Bronchial epithelial cell (primary cell): ENCODE data around the gene UBE2Q2. TPM values are rescaled to one million over a fixed set of nuclear protein-coding genes. Genes with fewer than 3 reads are reported as not detected.
"Not testable (repeated sequence)": the region's sequence is repeated elsewhere in the genome, so short reads cannot be mapped to it uniquely, and the experiment has no call there.

ENCODE experiments used
- DNase-seq: peaks from one replicate; pipeline ENCODE4 v3.0.0-alpha.2; 2010; ENCODE audit warnings: low read depth
- FAIRE-seq: peaks from 2 replicates; lab custom pipeline; 2011; peaks lifted over from hg19 to GRCh38; lab: Jason Lieb, UNC
- H3K27me3 ChIP-seq: 2 replicates; pipeline ENCODE4 v1.5.1; 2011; ENCODE audit warnings: low read length; ENCODE audit not compliant: control insufficient read depth, insufficient read depth
- H3K36me3 ChIP-seq: 2 replicates; pipeline ENCODE4 v1.5.1; 2011; ENCODE audit warnings: low read length; ENCODE audit not compliant: control insufficient read depth, insufficient read depth
- H3K4me3 ChIP-seq: 2 replicates; pipeline ENCODE4 v1.5.1; 2011; ENCODE audit warnings: mild to moderate bottlenecking, low read depth, low read length, control low read depth
- CTCF ChIP-seq: IDR thresholded peaks from 2 replicates; pipeline ENCODE4 v1.5.1; 2011; ENCODE audit warnings: mild to moderate bottlenecking, moderate library complexity, low read length, control low read depth, inconsistent platforms; ENCODE audit not compliant: insufficient read depth, severe bottlenecking
- total RNA-seq: library from RNA; depleted of rRNA; stranded (reverse); fragments of >200 nt; gene quantifications from 2 replicates; pipeline ENCODE4 v1.2.1, GENCODE V29; 2014

UBE2Q2 gene
- total RNA-seq, 1 donor from 2014 or later = 32.1 TPM

GRCh38 chr15:75867449-75867848 lies 24.2 kb downstream of the UBE2Q2 start:
- DNase-seq (no peak), FAIRE-seq (no peak)
- TF ChIP-seq CTCF = no peak
- Histone ChIP-seq H3K27me3 (no peaks in the 10 kb centered on the region), H3K4me3 (no peak overlapping the region), H3K36me3 (peaks cover 2% of the 10 kb centered on the region)

- H3K27me3 ChIP-seq = no peaks in the 10 kb centered on the region
- TF ChIP-seq CTCF = no peak
- H3K4me3 ChIP-seq = no peak overlapping the region
- DNase-seq (no peak), FAIRE-seq (no peak)
- peaks cover 2% of the 10 kb centered on the region for H3K36me3 ChIP-seq
Observed at GRCh38 chr15:75868019-75868418, 24.8 kb downstream of the UBE2Q2 start.

- Histone ChIP-seq H3K36me3 (peaks cover 8% of the 10 kb centered on the region), H3K27me3 (no peaks in the 10 kb centered on the region), H3K4me3 (no peak overlapping the region)
- no peak for FAIRE-seq
- DNase-seq = no peak
- no peak for TF ChIP-seq CTCF
Observed at GRCh38 chr15:75869446-75869845, 26.2 kb downstream of the UBE2Q2 start.

- not testable (repeated sequence) for H3K4me3 ChIP-seq, FAIRE-seq, H3K27me3 ChIP-seq, DNase-seq, H3K36me3 ChIP-seq
Observed at GRCh38 chr15:75871589-75871988, 28.3 kb downstream of the UBE2Q2 start.

- DNase-seq (no peak), FAIRE-seq (no peak)
- Histone ChIP-seq H3K4me3 (no peak overlapping the region), H3K27me3 (no peaks in the 10 kb centered on the region), H3K36me3 (peaks cover 8% of the 10 kb centered on the region)
- TF ChIP-seq CTCF = no peak
Observed at GRCh38 chr15:75872403-75872990, 29.2 kb downstream of the UBE2Q2 start.

GRCh38 chr15:75884041-75884440 lies 40.8 kb downstream of the UBE2Q2 start:
- DNase-seq = no peak
- no peak overlapping the region for H3K4me3 ChIP-seq
- H3K36me3 ChIP-seq = peaks cover 2% of the 10 kb centered on the region
- no peak for FAIRE-seq
- H3K27me3 ChIP-seq = no peaks in the 10 kb centered on the region
- TF ChIP-seq CTCF = no peak
